ENCODE data around the gene DDAH2. TPM values are rescaled to one million over a fixed set of nuclear protein-coding genes. Genes with fewer than 3 reads are reported as not detected.
"Not testable (repeated sequence)": the region's sequence is repeated elsewhere in the genome, so short reads cannot be mapped to it uniquely, and the experiment has no call there.

The DDAH2 gene
- total and polyA plus RNA-seq, 12 donors = 35.2 to 117 (median 54.2) TPM

- H3K27ac ChIP-seq = no peak overlapping the region
- ATAC-seq (peak in 7 of 8 donors; percentile 48 to 75 (median 65)), DNase-seq (peak; percentile 15 to 29)
- no peaks in the 10 kb centered on the region for H3K36me3 ChIP-seq
- WGBS, 2 donors = 81 to 84% methylated on average over 8 of the region's 8 CpGs
- H3K4me3 ChIP-seq = no peak overlapping the region
- TF ChIP-seq, protein P1, sequence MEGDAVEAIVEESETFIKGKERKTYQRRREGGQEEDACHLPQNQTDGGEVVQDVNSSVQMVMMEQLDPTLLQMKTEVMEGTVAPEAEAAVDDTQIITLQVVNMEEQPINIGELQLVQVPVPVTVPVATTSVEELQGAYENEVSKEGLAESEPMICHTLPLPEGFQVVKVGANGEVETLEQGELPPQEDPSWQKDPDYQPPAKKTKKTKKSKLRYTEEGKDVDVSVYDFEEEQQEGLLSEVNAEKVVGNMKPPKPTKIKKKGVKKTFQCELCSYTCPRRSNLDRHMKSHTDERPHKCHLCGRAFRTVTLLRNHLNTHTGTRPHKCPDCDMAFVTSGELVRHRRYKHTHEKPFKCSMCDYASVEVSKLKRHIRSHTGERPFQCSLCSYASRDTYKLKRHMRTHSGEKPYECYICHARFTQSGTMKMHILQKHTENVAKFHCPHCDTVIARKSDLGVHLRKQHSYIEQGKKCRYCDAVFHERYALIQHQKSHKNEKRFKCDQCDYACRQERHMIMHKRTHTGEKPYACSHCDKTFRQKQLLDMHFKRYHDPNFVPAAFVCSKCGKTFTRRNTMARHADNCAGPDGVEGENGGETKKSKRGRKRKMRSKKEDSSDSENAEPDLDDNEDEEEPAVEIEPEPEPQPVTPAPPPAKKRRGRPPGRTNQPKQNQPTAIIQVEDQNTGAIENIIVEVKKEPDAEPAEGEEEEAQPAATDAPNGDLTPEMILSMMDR (IDR thresholded peaks at IDR 0.05) = peak in 7 of 9 donors; percentile 17 to 39 (median 24)
- H3K4me1 ChIP-seq = peaks cover 0 to 10% (median 0%) of the 10 kb centered on the region in 9 donors
- no peaks in the 10 kb centered on the region for H3K9me3 ChIP-seq
- intact Hi-C loops (cut with DNase I) = no loop called here
- peaks cover 0 to 5% (median 0%) of the 10 kb centered on the region in 7 donors for H3K27me3 ChIP-seq
Observed at GRCh38 chr6:31712296-31712695, 16.8 kb downstream of the DDAH2 start.

DNA sequence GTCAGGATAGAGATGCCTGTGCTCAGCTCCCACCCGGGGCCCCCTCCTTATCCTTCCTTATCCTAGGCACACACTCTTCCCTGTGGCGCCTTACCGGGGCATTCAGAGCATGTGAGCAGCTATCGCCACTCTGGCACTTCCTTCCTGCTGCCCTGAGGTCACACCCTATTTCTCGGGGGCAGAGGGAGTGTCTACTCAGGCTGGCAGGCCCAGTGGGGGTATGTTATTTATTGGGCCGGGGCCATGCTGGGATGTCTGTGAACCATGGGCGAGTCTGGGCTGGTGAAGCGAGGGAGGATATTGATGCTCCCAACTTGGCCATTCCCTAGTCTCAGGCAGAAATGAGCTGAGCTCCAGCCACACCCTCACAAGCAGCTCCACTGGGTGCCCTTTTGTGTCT, 17.9 kb downstream of the DDAH2 start:
- Histone ChIP-seq H3K4me1 (peaks cover 0 to 10% (median 0%) of the 10 kb centered on the region in 9 donors), H3K36me3 (no peaks in the 10 kb centered on the region), H3K9me3 (no peaks in the 10 kb centered on the region), H3K27me3 (peaks cover 0 to 5% (median 0%) of the 10 kb centered on the region in 7 donors), H3K4me3 (no peak overlapping the region), H3K27ac (no peak overlapping the region)
- no peak for DNase-seq
- 52 to 56% methylated on average over 8 of the region's 8 CpGs for WGBS, 2 donors
- ATAC-seq = peak in 1 of 8 donors; percentile 9
- intact Hi-C loops (cut with DNase I) = no loop called here
- TF ChIP-seq, protein P1 (IDR thresholded peaks at IDR 0.05) = no peak

- Histone ChIP-seq H3K36me3 (no peaks in the 10 kb centered on the region), H3K4me3 (no peak overlapping the region), H3K27me3 (peaks cover 0 to 5% (median 0%) of the 10 kb centered on the region in 7 donors), H3K4me1 (peaks cover 0 to 10% (median 0%) of the 10 kb centered on the region in 9 donors), H3K9me3 (no peaks in the 10 kb centered on the region), H3K27ac (no peak overlapping the region)
- intact Hi-C loops (cut with DNase I) = no loop called here
- ATAC-seq (no peak), DNase-seq (no peak)
- WGBS, 2 donors = 54 to 56% methylated on average over 5 of the region's 5 CpGs
- TF ChIP-seq, protein P1 (IDR thresholded peaks at IDR 0.05) = no peak
Observed at GRCh38 chr6:31710523-31711219, 18.4 kb downstream of the DDAH2 start.

DNA sequence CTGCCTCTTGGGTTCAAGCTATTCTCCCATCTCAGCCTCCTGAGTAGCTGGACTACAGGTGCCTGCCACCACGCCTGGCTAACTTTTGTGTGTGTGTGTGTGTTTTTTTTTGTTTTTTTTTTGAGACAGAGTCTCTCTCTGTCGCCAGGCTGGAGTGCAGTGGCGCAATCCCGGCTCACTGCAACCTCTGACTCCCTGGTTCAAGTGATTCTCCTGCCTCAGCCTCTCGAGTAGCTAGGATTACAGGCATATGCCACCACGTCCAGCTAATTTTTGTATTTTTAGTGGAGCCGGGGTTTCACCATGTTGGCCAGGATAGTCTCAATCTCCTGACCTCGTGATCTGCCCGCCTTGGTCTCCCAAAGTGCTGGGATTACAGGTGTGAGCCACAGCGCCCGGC, 19.9 kb downstream of the DDAH2 start:
- H3K4me3 ChIP-seq; DNase-seq; H3K36me3 ChIP-seq; H3K27ac ChIP-seq; H3K4me1 ChIP-seq; H3K9me3 ChIP-seq; ATAC-seq; intact Hi-C loops (cut with DNase I); H3K27me3 ChIP-seq: not testable (repeated sequence)
- 91 to 94% methylated on average over 11 of the region's 11 CpGs for WGBS, 2 donors

DNA sequence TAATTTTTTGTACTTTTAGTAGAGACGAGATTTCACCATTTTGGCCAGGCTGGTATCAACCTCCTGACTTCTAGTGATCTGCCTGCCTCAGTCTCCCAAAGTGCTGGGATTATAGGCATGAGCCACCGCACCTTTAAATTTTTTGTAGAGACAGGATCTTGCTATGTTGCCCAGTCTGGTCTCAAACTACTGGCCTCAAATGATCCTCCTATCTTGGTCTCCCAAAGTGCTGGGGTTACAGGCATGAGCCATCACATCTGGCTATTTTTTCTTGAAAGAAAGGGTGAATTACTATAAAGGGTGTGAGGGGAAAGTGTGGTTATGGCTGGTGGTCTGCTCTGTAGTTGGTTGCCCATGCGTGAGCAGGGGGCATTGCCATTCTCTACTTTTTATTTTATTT, 20.9 kb downstream of the DDAH2 start:
- TF ChIP-seq, protein P1 (IDR thresholded peaks at IDR 0.05) = no peak
- intact Hi-C loops (cut with DNase I) = no loop called here
- H3K9me3 ChIP-seq = no peaks in the 10 kb centered on the region
- DNase-seq (no peak), ATAC-seq (no peak)
- 94 to 99% methylated on average over 3 of the region's 3 CpGs for WGBS, 2 donors
- peaks cover 0 to 16% (median 5%) of the 10 kb centered on the region in 9 donors for H3K4me1 ChIP-seq
- H3K27ac ChIP-seq = no peak overlapping the region
- no peak overlapping the region for H3K4me3 ChIP-seq
- H3K36me3 ChIP-seq = no peaks in the 10 kb centered on the region
- H3K27me3 ChIP-seq = peaks cover 0 to 5% (median 0%) of the 10 kb centered on the region in 7 donors

All from heart right ventricle (tissue), 16 donors.